Nephron (organoid): ENCODE data around the gene MEMO1.
"Not testable (repeated sequence)": the region's sequence is repeated elsewhere in the genome, so short reads cannot be mapped to it uniquely, and the experiment has no call there.

Experiments used
- H3K27ac Mint-ChIP-seq, 3 experiments: 2 replicates each; pipeline ENCODE4 v1.8.0; 2020; ENCODE audit warnings: mixed read lengths in 3 of 3, mild to moderate bottlenecking in 2 of 3, moderate library complexity in 1 of 3
- H3K27me3 Mint-ChIP-seq: 2 replicates; pipeline ENCODE4 v1.8.0; 2021; ENCODE audit warnings: low read depth, mild to moderate bottlenecking, moderate library complexity, mixed read lengths
- H3K36me3 Mint-ChIP-seq: 2 replicates; pipeline ENCODE4 v1.8.0; 2020; ENCODE audit warnings: low read depth, mixed read lengths
- H3K4me1 Mint-ChIP-seq: 2 replicates; pipeline ENCODE4 v1.8.0; 2020; ENCODE audit warnings: mixed read lengths
- H3K4me3 Mint-ChIP-seq, 3 experiments: 2 replicates each; pipeline ENCODE4 v1.8.0; 2020; ENCODE audit warnings: mild to moderate bottlenecking in 3 of 3, mixed read lengths in 3 of 3, moderate library complexity in 2 of 3
- H3K9me3 Mint-ChIP-seq: 2 replicates; pipeline ENCODE4 v1.8.0; 2020; ENCODE audit warnings: mixed read lengths
- CTCF ChIP-seq, 3 experiments: fragments of 200-600 bp; sonication (generic); IDR thresholded peaks; one replicate each; pipeline ENCODE4 v1.5.0; 2021; ENCODE audit warnings: antibody characterized with exemption in 3 of 3; ENCODE audit not compliant: unreplicated experiment in 3 of 3

Gene MEMO1

DNA sequence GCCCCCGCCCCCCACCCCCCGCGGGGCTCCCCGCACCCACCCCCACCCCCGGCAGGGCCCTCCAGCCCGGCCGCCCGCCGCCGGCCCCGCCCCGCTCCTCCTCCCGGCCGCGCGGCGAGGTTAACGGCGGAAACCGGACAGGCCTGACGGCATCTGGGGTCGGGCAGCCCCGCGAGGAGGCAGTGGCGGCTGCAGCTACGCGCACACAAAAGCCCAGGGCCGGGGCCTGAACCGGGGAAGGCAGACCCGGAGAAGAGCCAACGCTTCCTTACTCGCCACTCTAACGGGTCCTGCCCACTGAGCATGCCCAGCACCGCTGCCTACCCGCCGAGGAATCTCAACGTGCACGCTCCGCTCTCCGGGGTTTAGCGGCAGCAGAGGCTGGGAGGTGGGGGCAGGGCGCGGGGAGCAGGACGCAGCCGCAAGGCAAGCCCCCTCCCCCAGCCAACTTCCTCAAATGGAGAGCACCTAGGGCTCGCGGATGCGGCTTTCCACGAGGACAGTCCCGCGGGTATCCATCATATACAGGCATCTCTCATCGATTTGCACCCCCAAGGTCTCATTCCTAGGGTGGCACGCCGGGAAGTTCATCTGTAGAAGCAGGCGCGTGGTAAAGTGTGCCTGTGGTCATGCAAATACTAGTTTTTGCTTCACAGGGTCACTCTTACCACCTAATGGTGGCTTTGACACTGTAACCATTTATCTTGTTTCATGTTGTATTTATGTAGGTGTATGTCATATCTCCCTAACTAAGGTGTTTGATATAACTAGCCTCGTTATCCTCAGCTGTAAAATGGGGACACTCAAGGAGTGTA is at the start of gene MEMO1:
Gene MEMO1, minus strand, starts transcription at position 339 of the 815 bp plus-strand sequence. CDS start 761 bp downstream, outside the sequence.
- H3K9me3 Mint-ChIP-seq = no peaks in the 10 kb centered on the region
- H3K27ac Mint-ChIP-seq = peak within 1 kb of the TSS; percentile 96 to 97 (median 97)
- peak within 1 kb of the TSS; percentile 90 to 94 (median 93) for H3K4me3 Mint-ChIP-seq
- H3K36me3 Mint-ChIP-seq = peaks cover 10% of the 10 kb centered on the region
- H3K27me3 Mint-ChIP-seq = no peaks in the 10 kb centered on the region
- TF ChIP-seq CTCF (IDR thresholded peaks at IDR 0.05; ENCODE audit: unreplicated experiment in 3 of 3) = no peak
- peaks cover 29% of the 10 kb centered on the region for H3K4me1 Mint-ChIP-seq

- no peaks in the 10 kb centered on the region for H3K36me3 Mint-ChIP-seq
- no peaks in the 10 kb centered on the region for H3K9me3 Mint-ChIP-seq
- H3K4me1 Mint-ChIP-seq = peaks cover 8% of the 10 kb centered on the region
- no peak overlapping the region for H3K27ac Mint-ChIP-seq
- H3K4me3 Mint-ChIP-seq = peak overlapping the region in 1 of 3 experiments; percentile 60
- TF ChIP-seq CTCF (IDR thresholded peaks at IDR 0.05; ENCODE audit: unreplicated experiment in 3 of 3) = no peak
- H3K27me3 Mint-ChIP-seq = no peaks in the 10 kb centered on the region
These were observed 49.5 kb upstream of the MEMO1 start for GRCh38 chr2:32060266-32060665.

- H3K27me3 Mint-ChIP-seq = no peaks in the 10 kb centered on the region
- peak overlapping the region in 1 of 3 experiments; percentile 22 for H3K4me3 Mint-ChIP-seq
- no peak for TF ChIP-seq CTCF (IDR thresholded peaks at IDR 0.05; ENCODE audit: unreplicated experiment in 3 of 3)
- H3K36me3 Mint-ChIP-seq = no peaks in the 10 kb centered on the region
- no peaks in the 10 kb centered on the region for H3K9me3 Mint-ChIP-seq
- peaks cover 7% of the 10 kb centered on the region for H3K4me1 Mint-ChIP-seq
- no peak overlapping the region for H3K27ac Mint-ChIP-seq
These were observed 47.3 kb upstream of the MEMO1 start for GRCh38 chr2:32058130-32058529.

DNA sequence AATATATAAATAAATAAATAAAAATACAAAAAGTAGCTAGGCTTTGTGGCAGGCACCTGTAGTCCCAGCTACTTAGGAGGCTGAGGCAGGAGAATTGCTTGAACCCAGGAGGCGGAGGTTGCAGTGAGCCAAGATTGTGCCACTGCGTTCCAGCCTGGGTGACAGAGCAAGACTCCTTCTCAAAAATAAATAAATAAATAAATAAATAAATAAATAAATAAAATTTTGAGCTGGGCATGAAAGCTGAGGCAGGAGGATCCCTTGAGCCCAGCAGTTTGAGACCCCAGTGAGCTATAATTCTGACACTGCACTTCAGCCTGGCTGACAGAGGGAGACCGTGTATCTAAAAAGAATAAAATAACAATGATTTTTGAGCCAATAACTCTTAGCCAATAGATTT is 43.8 kb upstream of the MEMO1 start:
- not testable (repeated sequence) for H3K4me1 Mint-ChIP-seq, H3K27me3 Mint-ChIP-seq, H3K27ac Mint-ChIP-seq, H3K36me3 Mint-ChIP-seq, H3K9me3 Mint-ChIP-seq, H3K4me3 Mint-ChIP-seq

- Mint-ChIP-seq H3K27ac (no peak overlapping the region), H3K36me3 (no peaks in the 10 kb centered on the region), H3K4me3 (no peak overlapping the region), H3K27me3 (no peaks in the 10 kb centered on the region), H3K9me3 (no peaks in the 10 kb centered on the region), H3K4me1 (no peaks in the 10 kb centered on the region)
- no peak for TF ChIP-seq CTCF (IDR thresholded peaks at IDR 0.05; ENCODE audit: unreplicated experiment in 3 of 3)
These were observed 41.1 kb upstream of the MEMO1 start for GRCh38 chr2:32051836-32052439.

GRCh38 chr2:32043561-32043960 is 32.8 kb upstream of the MEMO1 start:
- no peaks in the 10 kb centered on the region for H3K36me3 Mint-ChIP-seq
- no peak overlapping the region for H3K27ac Mint-ChIP-seq
- no peak overlapping the region for H3K4me3 Mint-ChIP-seq
- H3K4me1 Mint-ChIP-seq = no peaks in the 10 kb centered on the region
- H3K9me3 Mint-ChIP-seq = no peaks in the 10 kb centered on the region
- no peaks in the 10 kb centered on the region for H3K27me3 Mint-ChIP-seq
- no peak for TF ChIP-seq CTCF (IDR thresholded peaks at IDR 0.05; ENCODE audit: unreplicated experiment in 3 of 3)
